Pancreas (tissue), 8 donors: ENCODE data around the gene ESAM. TPM values are rescaled to one million over a fixed set of nuclear protein-coding genes. Genes with fewer than 3 reads are reported as not detected.

ENCODE experiments used
- polyA plus RNA-seq, 2 donors: library from polyadenylated mRNA; stranded (reverse); fragments of 200-250 nt; gene quantifications; one replicate each; pipeline ENCODE4 v1.2.3, GENCODE V29; 2013
- total RNA-seq, 6 donors: library from RNA; stranded (reverse); fragmentation: NEBNext Ultra II Directional in 4 of 6; extraction: Animal tissue kit (Norgen Biotek cat#: 25700) in 4 of 6; gene quantifications; one replicate each; pipeline versions ENCODE4 v1.2.1 to v1.2.4, GENCODE V29; 2021 to 2023
- donor health status: healthy with polysubstance abuse.
- donor health status: DM: no; HTN: no; CAD: no; lungs with moderate emphysema.
- donor health status: DM: no; HTN: no; CAD: no.
- donor health status: Bipolar disorder and iron deficiency.
- donor health status: DM: yes; HTN: yes; CAD: no.
- donor health status: DM: no; HTN: no; CAD: no.
- donor health status: DM: no; HTN: no; CAD: no.
- donor health status: DM: yes; HTN: yes; CAD: no.

Gene ESAM
- total and polyA plus RNA-seq, 8 donors, result 5.0 to 27.1 (median 7.8) TPM

Other genes starting within 250 kb of the ESAM start
- gene OR8B12, start 218.6 kb downstream of the ESAM start, total RNA-seq, result not detected
- not detected for gene OR8B12, start 218.6 kb downstream of the ESAM start, polyA plus RNA-seq
- gene OR8A1, start 192.3 kb downstream of the ESAM start, total RNA-seq, result not detected
- under 1 TPM in 1 of 2 donors, not detected in 1; 0.02 TPM for gene OR8A1, start 192.3 kb downstream of the ESAM start, polyA plus RNA-seq
- gene PANX3, start 150.9 kb downstream of the ESAM start, total RNA-seq, result not detected
- gene PANX3, start 150.9 kb downstream of the ESAM start, polyA plus RNA-seq, result not detected
- gene TBRG1, start 139.4 kb downstream of the ESAM start, total RNA-seq, result 10 to 100 TPM; 12.9 to 20.0 (median 14.2) TPM
- gene TBRG1, start 139.4 kb downstream of the ESAM start, polyA plus RNA-seq, result 10 to 100 TPM; 26.9 to 49.2 TPM
- gene SIAE, start 88.6 kb downstream of the ESAM start, total RNA-seq, result 10 to 100 TPM in 5 of 6 donors, 1 to 10 TPM in 1; 9.6 to 29.8 (median 18.0) TPM
- 10 to 100 TPM; 10.3 to 12.1 TPM for gene SIAE, start 88.6 kb downstream of the ESAM start, polyA plus RNA-seq
- 1 to 10 TPM; 1.2 to 2.9 (median 2.1) TPM for gene SPA17, start 88.4 kb downstream of the ESAM start, total RNA-seq
- gene SPA17, start 88.4 kb downstream of the ESAM start, polyA plus RNA-seq, result 1 to 10 TPM; 6.0 to 7.3 TPM
- 1 to 10 TPM in 3 of 6 donors, under 1 TPM in 2, not detected in 1; 0.24 to 1.9 (median 1.2) TPM for gene NRGN, start 22.3 kb downstream of the ESAM start, total RNA-seq
- gene NRGN, start 22.3 kb downstream of the ESAM start, polyA plus RNA-seq, result 1 to 10 TPM; 2.7 to 3.7 TPM
- 1 to 10 TPM in 3 of 6 donors, under 1 TPM in 3; 0.18 to 2.1 (median 1.0) TPM for gene VSIG2, start 10.0 kb downstream of the ESAM start, total RNA-seq
- gene VSIG2, start 10.0 kb downstream of the ESAM start, polyA plus RNA-seq, result 1 to 10 TPM; 1.1 to 4.5 TPM
- gene MSANTD2, start 38.1 kb upstream of the ESAM start, total RNA-seq, result 10 to 100 TPM in 1 of 6 donors, 1 to 10 TPM in 5; 4.6 to 11.0 (median 5.9) TPM
- gene MSANTD2, start 38.1 kb upstream of the ESAM start, polyA plus RNA-seq, result 10 to 100 TPM; 11.7 to 23.3 TPM
- gene ROBO3, start 103.1 kb upstream of the ESAM start, total RNA-seq, result 1 to 10 TPM; 1.1 to 6.0 (median 2.2) TPM
- gene ROBO3, start 103.1 kb upstream of the ESAM start, polyA plus RNA-seq, result 10 to 100 TPM; 18.9 to 25.0 TPM
- gene ROBO4, start 135.6 kb upstream of the ESAM start, total RNA-seq, result 1 to 10 TPM; 2.3 to 4.7 (median 3.3) TPM
- 1 to 10 TPM; 9.4 to 9.8 TPM for gene ROBO4, start 135.6 kb upstream of the ESAM start, polyA plus RNA-seq
- gene HEPN1, start 157.0 kb upstream of the ESAM start, total RNA-seq, result not detected
- gene HEPN1, start 157.0 kb upstream of the ESAM start, polyA plus RNA-seq, result under 1 TPM in 1 of 2 donors, not detected in 1; 0.11 TPM
- under 1 TPM in 5 of 6 donors, not detected in 1; 0.03 to 0.38 (median 0.12) TPM for gene HEPACAM, start 173.8 kb upstream of the ESAM start, total RNA-seq
- gene HEPACAM, start 173.8 kb upstream of the ESAM start, polyA plus RNA-seq, result under 1 TPM in 1 of 2 donors, not detected in 1; 0.23 TPM
- 1 to 10 TPM in 2 of 6 donors, under 1 TPM in 4; 0.55 to 1.4 (median 0.76) TPM for gene CCDC15, start 191.9 kb upstream of the ESAM start, total RNA-seq
- under 1 TPM; 0.23 to 0.80 TPM for gene CCDC15, start 191.9 kb upstream of the ESAM start, polyA plus RNA-seq